Keratinocyte (primary cell): ENCODE measurements around the gene WDFY2. TPM values are rescaled to one million over a fixed set of nuclear protein-coding genes. Genes with fewer than 3 reads are reported as not detected.

ENCODE experiments used
- DNase-seq: peaks from one replicate; pipeline ENCODE4 v3.0.0-alpha.2; 2011; ENCODE audit warnings: low read depth, missing footprints, low spot score
- FAIRE-seq: peaks from 2 replicates; lab custom pipeline; 2011; peaks lifted over from hg19 to GRCh38; lab: Jason Lieb, UNC
- H2AFZ ChIP-seq: 2 replicates; pipeline ENCODE4 v1.6.0; 2012; ENCODE audit warnings: low read length, control low read depth, inconsistent platforms; ENCODE audit not compliant: control insufficient read depth
- H3K27ac ChIP-seq: 2 replicates; pipeline ENCODE4 v1.5.1; 2011; ENCODE audit warnings: low read length; ENCODE audit not compliant: control insufficient read depth, insufficient read depth
- H3K27me3 ChIP-seq: 3 replicates; pipeline ENCODE4 v1.6.0; 2011; ENCODE audit warnings: low read length; ENCODE audit not compliant: control insufficient read depth, insufficient read depth; ENCODE audit errors: extremely low read depth
- H3K36me3 ChIP-seq, 2 experiments: 2 replicates in 1 of 2; 3 replicates in 1 of 2; pipeline ENCODE4 v1.5.1; 2011; ENCODE audit warnings: low read length in 2 of 2, mild to moderate bottlenecking in 1 of 2; ENCODE audit not compliant: control insufficient read depth in 2 of 2, insufficient read depth in 2 of 2; ENCODE audit errors: extremely low read depth in 1 of 2
- H3K4me1 ChIP-seq: 3 replicates; pipeline ENCODE4 v1.5.1; 2011; ENCODE audit warnings: low read length; ENCODE audit not compliant: control insufficient read depth, insufficient read depth; ENCODE audit errors: extremely low read depth
- H3K4me2 ChIP-seq: 3 replicates; pipeline ENCODE4 v1.6.0; 2011; ENCODE audit warnings: low read depth, low read length; ENCODE audit not compliant: control insufficient read depth, insufficient read depth; ENCODE audit errors: extremely low read depth
- H3K4me3 ChIP-seq, 3 experiments: fragments of 200-600 bp in 1 of 3; sonication (generic) in 1 of 3; 2 replicates in 2 of 3; 3 replicates in 1 of 3; pipeline ENCODE4 v1.5.1; 2011 to 2016; ENCODE audit warnings: low read length in 3 of 3, mild to moderate bottlenecking in 3 of 3, control low read depth in 2 of 3, inconsistent platforms in 1 of 3, low read depth in 1 of 3, mixed read lengths in 1 of 3, mixed run types in 1 of 3, moderate library complexity in 1 of 3; ENCODE audit not compliant: control insufficient read depth in 2 of 3, insufficient read depth in 2 of 3; ENCODE audit errors: extremely low read depth in 1 of 3
- H3K79me2 ChIP-seq: 2 replicates; pipeline ENCODE4 v1.6.0; 2012; ENCODE audit warnings: low read length; ENCODE audit not compliant: control insufficient read depth, insufficient read depth
- H3K9ac ChIP-seq: 3 replicates; pipeline ENCODE4 v1.6.0; 2011; ENCODE audit warnings: low read length; ENCODE audit not compliant: control insufficient read depth, insufficient read depth; ENCODE audit errors: extremely low read depth
- H3K9me1 ChIP-seq: 3 replicates; pipeline ENCODE4 v1.6.0; 2011; ENCODE audit warnings: low read length; ENCODE audit not compliant: control insufficient read depth, insufficient read depth; ENCODE audit errors: extremely low read depth
- H3K9me3 ChIP-seq: 2 replicates; pipeline ENCODE4 v1.5.1; 2012; ENCODE audit warnings: low read depth, low read length; ENCODE audit not compliant: control insufficient read depth
- H4K20me1 ChIP-seq: 3 replicates; pipeline ENCODE4 v1.6.0; 2011; ENCODE audit warnings: low read length; ENCODE audit not compliant: control insufficient read depth, insufficient read depth; ENCODE audit errors: extremely low read depth
- EZH2 ChIP-seq: IDR thresholded peaks from one replicate; pipeline ENCODE4 v1.6.1; 2012; ENCODE audit warnings: inconsistent platforms, mild to moderate bottlenecking, low read length, moderate library complexity
- dilution Hi-C: fragments of 300-500 bp; cut with MboI; formaldehyde crosslinking; loops from one replicate; pipeline ENCODE4 v1.7.0; 2020; ENCODE audit warnings: low sequenced_read_pairs; ENCODE audit not compliant: extremely low pct_ligation_motif_present
- polyA plus RNA-seq, 5 experiments: library from polyadenylated mRNA; depleted of rRNA in 3 of 5; stranded (reverse) in 3 of 5; stranded (forward) in 1 of 5; unstranded in 1 of 5; fragments of >200 nt; gene quantifications; 1 replicate in 1 of 5; 2 replicates in 3 of 5; 3 replicates in 1 of 5; pipeline versions ENCODE4 v1.2.1 to v1.2.3, GENCODE V29; 2011 to 2012; ENCODE audit warnings: missing spikeins in 2 of 5, low read depth in 1 of 5, low replicate concordance in 1 of 5
- TF ChIP-seq, protein P1 (sequence below), 3 experiments: IDR thresholded peaks in 1 of 3; conservative IDR thresholded peaks in 1 of 3; optimal IDR thresholded peaks in 1 of 3; 2 replicates in 2 of 3; 3 replicates in 1 of 3; pipeline versions ENCODE3 to v1.5.1; 2011; ENCODE audit warnings: low read length in 3 of 3, mild to moderate bottlenecking in 3 of 3, moderate library complexity in 2 of 3, control low read depth in 1 of 3, inconsistent platforms in 1 of 3; ENCODE audit not compliant: insufficient read depth in 2 of 3; ENCODE audit errors: extremely low read depth in 1 of 3

WDFY2 gene
- polyA plus RNA-seq, 1 donor (not counting 4 experiments of a cell fraction or from before 2014, with no cell fraction given), result 18.6 TPM

- dilution Hi-C loops, result no loop called here
- no peaks in the 10 kb centered on the region for H3K79me2 ChIP-seq
- H3K27me3 ChIP-seq, result peaks cover 5% of the 10 kb centered on the region
- H3K9me3 ChIP-seq, result no peaks in the 10 kb centered on the region
- H3K9me1 ChIP-seq, result no peaks in the 10 kb centered on the region
- H3K9ac ChIP-seq, result no peak overlapping the region
- DNase-seq (no peak), FAIRE-seq (no peak)
- H3K4me2 ChIP-seq, result no peak overlapping the region
- H2AFZ ChIP-seq, result no peak overlapping the region
- H3K4me3 ChIP-seq, result no peak overlapping the region
- no peaks in the 10 kb centered on the region for H3K36me3 ChIP-seq
- no peak overlapping the region for H3K27ac ChIP-seq
- no peaks in the 10 kb centered on the region for H4K20me1 ChIP-seq
- H3K4me1 ChIP-seq, result peaks cover 21% of the 10 kb centered on the region
- TF ChIP-seq, protein P1, sequence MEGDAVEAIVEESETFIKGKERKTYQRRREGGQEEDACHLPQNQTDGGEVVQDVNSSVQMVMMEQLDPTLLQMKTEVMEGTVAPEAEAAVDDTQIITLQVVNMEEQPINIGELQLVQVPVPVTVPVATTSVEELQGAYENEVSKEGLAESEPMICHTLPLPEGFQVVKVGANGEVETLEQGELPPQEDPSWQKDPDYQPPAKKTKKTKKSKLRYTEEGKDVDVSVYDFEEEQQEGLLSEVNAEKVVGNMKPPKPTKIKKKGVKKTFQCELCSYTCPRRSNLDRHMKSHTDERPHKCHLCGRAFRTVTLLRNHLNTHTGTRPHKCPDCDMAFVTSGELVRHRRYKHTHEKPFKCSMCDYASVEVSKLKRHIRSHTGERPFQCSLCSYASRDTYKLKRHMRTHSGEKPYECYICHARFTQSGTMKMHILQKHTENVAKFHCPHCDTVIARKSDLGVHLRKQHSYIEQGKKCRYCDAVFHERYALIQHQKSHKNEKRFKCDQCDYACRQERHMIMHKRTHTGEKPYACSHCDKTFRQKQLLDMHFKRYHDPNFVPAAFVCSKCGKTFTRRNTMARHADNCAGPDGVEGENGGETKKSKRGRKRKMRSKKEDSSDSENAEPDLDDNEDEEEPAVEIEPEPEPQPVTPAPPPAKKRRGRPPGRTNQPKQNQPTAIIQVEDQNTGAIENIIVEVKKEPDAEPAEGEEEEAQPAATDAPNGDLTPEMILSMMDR (optimal IDR thresholded peaks at IDR 0.05 in 1 of 3, IDR thresholded peaks at IDR 0.05 in 1 of 3, conservative IDR thresholded peaks at IDR 0.05 in 1 of 3; ENCODE audit: extremely low read depth in 1 of 3, insufficient read depth in 2 of 3, low read length in 3 of 3), result no peak
- TF ChIP-seq EZH2, result no peak
Observed at GRCh38 chr13:51811920-51812451, 227.7 kb downstream of the WDFY2 start.

DNA sequence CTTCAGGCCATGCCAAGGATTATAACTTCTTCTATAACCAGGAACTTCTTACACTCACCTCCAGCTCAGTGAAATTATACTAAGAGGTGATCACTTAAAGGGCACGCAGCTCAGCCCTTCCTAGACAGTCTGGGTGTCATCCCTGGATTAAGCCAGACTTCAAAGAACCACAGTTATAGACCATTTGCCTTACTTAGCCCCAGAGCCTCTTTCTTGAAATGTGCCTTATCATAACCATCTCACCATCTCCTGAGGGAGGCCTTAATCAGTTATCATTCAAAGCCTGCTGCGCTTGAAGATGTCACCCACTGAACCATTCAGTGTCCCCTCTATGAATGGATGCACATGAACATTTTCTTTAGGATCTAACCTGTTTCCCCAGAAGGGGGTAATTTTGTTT, 229.8 kb downstream of the WDFY2 start:
- no peak overlapping the region for H3K27ac ChIP-seq
- no peak for FAIRE-seq

More for the DNA sequence above, 229.8 kb downstream of the WDFY2 start:
- no peak for DNase-seq
- Histone ChIP-seq H3K4me1 (peaks cover 25% of the 10 kb centered on the region), H3K9me3 (no peaks in the 10 kb centered on the region), H4K20me1 (no peaks in the 10 kb centered on the region), H3K27me3 (peaks cover 11% of the 10 kb centered on the region), H3K36me3 (no peaks in the 10 kb centered on the region), H3K9ac (no peak overlapping the region), H3K9me1 (no peaks in the 10 kb centered on the region), H2AFZ (no peak overlapping the region), H3K4me3 (no peak overlapping the region), H3K79me2 (no peaks in the 10 kb centered on the region), H3K4me2 (no peak overlapping the region)
- dilution Hi-C loops, result no loop called here
- TF ChIP-seq, protein P1 (optimal IDR thresholded peaks at IDR 0.05 in 1 of 3, IDR thresholded peaks at IDR 0.05 in 1 of 3, conservative IDR thresholded peaks at IDR 0.05 in 1 of 3; ENCODE audit: extremely low read depth in 1 of 3, insufficient read depth in 2 of 3, low read length in 3 of 3), result no peak
- TF ChIP-seq EZH2, result no peak
